Stimulated activated CD8-positive, alpha-beta memory T cell treated with anti-CD3 and anti-CD28 coated beads, Interleukin-4, amount 100 ng/mL, for 1 hour (primary cell): Measurements from ENCODE around the gene RALGAPB.
"Not testable (repeated sequence)": the region's sequence is repeated elsewhere in the genome, so short reads cannot be mapped to it uniquely, and the experiment has no call there.

Experiments used
- DNase-seq, 2 donors: peaks; one replicate each; pipeline ENCODE4 v3.0.0-alpha.2; 2020; ENCODE audit warnings: low read depth in 2 of 2, low spot score in 1 of 2

RALGAPB gene

DNA sequence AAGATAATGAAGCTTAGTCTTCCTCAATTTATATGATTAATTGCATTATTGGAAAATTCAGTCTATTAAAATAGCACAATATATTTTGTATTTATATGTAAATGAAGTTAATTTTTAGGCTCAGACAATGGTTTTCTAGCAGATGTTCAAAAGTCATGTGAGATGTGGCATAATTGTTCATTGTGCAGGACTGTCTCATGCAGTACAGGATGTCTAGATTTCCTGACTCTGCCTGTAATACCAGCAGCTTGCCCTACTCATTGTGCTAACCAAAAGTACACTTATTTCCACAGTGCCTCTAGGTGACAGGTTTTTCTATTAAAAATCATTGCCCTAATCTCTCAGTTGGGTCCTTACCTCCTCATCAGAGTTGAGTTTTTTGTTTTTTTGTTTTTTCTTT, 12.4 kb downstream of the RALGAPB start:
- no peak for DNase-seq

DNA sequence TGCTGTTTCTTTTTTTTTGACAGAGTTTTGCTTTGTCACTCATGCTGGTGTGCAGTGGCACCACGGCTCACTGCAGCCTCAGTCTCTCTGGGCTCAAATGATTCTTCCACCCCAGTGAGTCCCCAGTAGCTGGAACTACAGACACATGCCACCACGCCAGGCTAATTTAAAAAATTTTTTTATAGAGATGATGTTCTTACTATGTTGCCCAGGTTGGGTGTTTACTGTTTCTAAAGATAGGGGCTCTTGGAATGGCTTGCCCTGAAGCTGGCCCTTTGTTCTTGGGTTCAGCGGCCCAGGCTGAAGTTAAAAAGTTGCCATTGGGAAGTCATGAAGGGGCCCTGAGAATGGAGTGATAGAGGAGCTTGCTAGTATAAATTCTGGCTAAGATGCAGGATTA, 16.5 kb downstream of the RALGAPB start:
- no peak for DNase-seq

DNA sequence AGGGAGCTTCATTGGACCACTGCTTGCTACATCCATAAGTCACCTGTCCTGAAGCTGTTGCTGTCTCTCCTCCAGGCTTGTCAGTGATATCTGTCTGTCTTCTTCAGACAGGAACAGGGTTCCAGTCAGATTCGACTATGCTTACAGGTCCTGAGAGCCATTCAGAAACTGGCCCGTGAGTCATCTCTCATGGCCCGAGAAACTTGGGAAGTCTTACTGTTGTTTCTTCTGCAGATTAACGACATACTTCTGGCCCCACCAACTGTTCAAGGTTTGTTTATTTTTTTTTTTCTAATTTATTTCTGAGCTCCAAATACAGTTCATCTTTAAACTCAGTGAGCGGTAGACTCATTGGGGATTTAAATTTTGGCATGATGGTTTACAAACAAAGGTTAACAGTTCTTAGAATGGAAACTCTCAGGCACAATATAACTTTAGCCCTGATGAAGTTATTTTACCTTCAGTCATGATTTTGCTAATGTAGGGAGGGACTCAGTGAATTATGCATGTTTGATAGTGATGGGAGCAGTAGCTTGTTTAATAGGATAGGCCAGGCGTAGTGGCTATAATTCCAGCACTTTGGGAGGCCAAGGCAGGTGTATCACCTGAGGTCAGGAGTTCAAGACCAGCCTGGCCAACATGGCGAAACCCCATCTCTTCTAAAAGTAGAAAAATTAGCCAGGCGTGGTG, 24.7 kb downstream of the RALGAPB start:
- DNase-seq: no peak

DNA sequence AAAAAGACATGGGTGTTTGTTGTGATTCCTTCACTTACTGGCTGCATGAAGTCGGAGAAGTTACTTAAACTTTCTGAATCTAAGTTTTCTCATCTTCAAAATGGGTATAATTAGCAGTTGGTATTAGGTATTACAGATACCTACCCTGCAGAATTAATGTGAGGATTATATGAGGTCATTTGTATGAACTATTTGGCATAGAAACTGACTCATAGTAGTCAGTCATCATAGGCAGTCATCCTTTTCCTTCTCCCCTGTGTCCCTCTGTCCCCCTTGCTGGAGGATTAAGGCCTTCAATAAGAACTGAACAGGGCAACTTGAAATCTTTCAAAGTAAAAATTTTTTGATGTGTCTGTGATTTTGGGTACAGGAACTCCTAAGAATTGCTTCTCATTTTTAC, 26.3 kb downstream of the RALGAPB start:
- no peak for DNase-seq

DNA sequence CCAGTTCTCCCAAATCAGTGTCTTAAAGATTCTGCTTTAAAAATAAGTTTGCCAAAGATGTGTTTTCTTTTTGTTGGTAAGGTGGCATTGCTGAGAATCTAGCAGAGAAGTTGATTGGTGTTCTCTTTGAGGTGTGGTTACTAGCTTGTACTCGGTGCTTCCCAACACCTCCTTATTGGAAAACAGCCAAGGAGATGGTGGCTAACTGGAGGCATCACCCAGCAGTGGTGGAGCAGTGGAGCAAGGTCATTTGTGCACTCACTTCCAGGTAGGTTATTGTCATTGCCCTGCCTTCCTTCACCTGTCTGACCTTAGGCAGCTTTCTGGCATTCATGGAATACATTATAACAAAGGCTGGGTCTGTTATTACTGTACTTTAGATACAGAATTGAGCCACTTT, 26.7 kb downstream of the RALGAPB start:
- no peak for DNase-seq

DNA sequence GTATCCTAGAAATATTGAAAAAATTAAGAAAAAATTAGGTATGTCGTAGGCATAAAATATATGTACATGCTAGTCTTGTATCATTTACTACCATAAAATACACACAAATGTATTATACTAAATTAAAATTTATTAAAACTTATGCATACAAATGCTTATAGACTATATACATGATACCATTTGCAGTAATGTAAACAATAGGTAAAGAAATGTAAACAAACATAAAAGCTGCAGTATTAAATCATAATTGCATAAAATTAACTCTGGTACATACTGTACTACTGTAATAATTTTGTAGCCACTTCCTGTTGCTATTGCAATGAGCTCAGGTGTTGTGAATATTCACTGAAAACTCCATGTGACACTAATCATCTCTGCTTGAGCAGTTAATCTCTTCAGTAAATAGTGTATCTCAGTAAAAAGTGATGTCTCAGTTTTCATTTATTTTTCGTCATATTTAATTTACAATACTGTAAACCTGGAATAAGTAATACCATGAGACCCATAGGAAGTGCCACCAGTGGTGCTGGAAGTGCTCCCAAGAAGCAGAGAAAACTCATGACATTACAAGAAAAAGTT, 29.3 kb downstream of the RALGAPB start:
- DNase-seq: no peak

DNA sequence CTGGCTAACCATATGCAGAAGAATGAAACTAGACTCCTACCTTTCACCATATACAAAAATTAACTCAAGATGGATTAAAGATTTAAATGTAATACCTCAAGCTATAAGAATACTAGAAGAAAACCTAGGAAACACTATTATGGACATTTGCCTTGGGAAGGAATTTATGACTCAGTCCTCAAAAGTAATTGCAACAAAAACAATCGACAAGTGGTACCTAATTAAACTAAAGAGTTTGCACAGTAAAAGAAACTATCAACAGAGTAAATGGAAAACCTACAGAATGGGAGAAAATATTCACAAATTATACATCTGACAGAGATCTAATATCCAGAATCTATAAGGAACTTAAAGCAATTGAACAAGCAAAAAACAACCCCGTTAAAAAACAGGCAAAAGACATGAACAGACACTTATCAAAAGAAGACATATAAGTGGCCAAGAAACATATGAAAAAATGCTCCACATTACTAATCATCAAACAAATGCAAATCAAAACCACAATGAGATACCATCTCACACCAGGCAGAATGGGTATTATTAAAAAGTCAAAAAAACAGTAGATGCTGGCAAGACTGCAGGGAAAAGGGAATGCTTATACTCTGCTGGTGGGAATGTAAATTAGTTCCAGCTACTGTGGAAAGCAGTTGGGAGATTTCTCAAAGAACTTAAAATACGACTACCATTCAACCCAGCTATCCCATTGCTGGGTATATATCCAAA, 31.9 kb downstream of the RALGAPB start:
- DNase-seq: no peak

DNA sequence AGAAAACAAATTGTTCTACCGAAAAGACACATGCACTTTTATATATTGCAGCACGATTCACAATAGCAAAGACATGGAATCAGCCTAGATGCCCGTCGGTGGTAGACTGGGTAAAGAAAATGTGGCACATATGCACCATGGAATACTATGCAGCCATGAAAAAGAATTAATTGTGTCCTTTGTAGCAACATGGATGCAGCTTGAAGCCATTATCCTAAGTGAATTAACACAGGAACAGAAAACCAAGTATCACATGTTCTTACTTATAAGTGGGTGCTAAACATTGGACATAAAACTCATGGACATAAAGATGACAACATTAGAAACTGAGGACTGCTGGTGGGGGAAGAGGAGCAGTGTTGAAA, 32.4 kb downstream of the RALGAPB start:
- DNase-seq: no peak

DNA sequence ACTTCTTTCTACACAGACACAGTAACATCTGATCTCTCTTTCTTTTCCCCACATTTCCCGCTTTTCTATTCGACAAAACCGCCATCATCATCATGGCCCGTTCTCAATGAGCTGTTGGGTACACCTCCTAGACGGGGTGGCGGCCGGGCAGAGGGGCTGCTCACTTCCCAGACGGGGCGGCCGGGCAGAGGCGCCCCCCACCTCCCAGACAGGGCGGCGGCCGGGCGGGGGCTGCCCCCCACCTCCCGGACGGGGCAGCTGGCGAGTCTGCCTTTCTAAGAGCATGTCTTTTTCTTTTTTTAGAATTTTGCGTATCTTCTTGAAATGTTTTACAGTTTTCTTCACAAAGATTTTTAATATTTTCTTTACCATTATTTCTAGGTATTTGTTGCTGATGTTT, 39.1 kb downstream of the RALGAPB start:
- not testable (repeated sequence) for DNase-seq

DNA sequence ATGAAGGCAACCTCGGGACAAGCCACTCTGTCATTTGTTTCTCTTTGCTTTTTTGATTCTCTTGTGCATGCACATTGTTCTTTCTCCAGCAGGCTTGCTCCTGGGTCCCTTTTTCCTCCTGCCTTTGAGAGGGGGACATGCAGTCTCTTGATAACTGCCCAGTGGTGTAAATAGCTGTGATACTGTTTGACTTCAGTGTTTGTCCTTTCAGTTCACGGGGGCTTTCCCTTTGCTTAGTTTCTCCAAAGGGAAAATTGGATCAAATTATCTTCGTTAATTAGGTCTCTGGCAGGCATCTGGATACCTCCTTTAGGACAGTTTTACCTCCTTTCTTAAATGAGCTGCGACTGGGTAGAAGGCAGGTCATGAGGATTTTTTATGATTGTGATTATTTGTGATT, 41.5 kb downstream of the RALGAPB start:
- no peak for DNase-seq

DNA sequence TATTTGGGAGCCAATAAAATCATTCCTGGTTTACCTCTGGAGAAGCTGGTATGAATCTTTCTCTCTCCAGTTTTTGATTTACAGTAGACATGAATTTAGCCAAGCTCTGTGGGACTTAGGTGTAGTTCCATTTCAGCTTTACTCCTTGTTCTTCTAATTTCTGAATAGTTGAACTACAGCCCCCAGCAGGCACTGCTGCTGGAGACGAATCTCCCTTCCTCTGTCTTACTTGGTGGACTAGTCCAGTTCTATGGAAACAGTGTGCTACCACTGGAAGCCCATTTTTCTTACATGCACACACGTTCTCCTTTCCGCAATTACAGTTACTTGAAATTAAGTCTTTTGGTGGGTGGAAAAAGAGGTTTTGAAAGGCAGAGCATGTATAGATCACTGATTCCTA, 42.3 kb downstream of the RALGAPB start:
- DNase-seq: no peak

DNA sequence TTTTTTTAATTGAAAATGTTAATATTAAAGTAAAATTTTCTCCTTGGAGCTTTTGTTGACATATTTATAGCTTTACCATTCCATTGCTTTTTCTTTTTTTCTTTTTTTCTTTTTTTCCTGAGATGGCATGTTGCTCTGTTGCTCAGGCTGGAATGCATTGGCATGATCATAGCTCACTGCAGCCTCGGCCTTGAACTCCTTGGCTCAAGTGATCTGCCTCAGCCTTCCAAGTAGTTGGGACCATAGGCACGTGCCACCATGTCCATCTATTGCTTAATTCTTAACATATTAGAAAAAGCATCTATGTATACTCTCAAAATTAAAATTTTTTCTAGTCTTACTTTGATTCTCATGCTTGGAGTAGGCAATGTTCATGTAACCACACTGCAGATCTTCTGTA, 43.0 kb downstream of the RALGAPB start:
- DNase-seq: no peak

DNA sequence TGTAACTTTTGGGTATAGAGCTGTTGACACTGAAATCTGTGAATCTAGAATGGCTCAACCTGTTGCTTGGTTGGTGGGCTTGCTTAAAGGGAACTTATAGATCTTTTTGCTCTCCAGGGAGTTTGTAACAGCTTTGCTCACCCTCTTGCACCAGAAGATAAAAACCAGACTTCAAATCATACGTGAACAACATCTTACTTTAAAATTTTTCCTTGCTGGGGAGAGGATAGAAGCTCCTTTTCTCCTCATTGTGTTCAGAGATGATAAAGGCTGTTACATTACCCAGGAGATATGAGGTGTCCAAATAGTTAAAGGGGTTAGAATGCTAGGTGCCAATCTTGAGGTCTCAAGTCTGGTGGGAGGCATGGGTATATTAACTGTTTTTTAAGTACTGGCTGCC, 46.8 kb downstream of the RALGAPB start:
- no peak for DNase-seq

DNA sequence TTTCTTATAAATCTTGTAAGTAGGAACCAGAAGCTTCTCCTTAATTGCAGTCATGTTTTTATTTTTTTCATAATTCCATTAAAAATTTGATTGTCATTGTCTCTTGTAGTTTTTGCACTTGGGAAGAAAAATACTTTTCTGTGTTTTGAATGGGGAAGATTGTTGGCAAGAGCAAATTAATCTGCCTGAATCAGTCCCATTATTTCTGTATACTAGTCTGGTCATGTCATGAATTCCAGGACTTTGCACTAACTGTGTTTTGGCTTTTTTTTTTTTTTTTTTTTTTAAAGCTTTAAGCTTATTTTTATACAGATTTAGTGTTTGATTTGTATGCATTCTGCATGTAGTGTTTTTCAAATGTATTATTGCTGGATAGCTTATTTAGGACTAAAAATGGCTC, 47.6 kb downstream of the RALGAPB start:
- DNase-seq: no peak

DNA sequence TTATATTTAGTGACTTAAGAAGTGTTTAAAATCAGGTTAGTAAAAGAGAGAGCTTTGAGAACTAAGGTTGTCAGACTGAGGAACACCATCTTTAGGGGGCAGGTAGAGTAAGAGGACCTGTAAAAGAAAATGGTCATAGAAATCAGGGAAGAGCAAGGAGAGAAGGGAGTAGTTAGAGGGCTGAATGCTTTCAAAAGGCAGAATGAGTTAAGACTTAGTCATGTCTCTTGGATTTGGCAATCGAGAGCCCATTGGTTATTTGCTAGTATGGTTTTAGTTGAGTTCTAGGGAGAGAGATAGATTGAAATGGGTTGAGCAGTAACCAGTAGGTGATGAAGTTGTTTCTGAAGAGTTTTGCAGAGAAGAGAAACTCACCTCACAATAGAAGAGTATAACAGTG, 51.1 kb downstream of the RALGAPB start:
- no peak for DNase-seq

DNA sequence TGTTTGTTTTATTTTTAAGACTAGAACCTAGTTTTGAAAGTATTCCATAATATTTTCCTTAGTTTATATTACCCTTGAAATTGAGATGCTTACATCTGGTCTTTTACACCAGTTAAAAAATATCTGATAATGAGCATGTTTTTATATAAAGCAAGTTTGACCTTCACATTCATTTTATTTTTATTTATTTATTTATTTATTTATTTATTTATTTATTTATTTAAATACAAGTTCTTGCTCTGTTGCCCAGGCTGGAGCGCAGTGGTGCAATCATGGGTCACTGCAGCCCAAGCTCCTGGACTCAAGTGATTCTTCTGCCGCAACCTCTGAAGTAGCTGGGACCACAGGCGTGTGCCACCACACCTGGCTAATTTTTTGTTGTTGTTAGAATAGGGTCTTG, 55.5 kb downstream of the RALGAPB start:
- DNase-seq: no peak

DNA sequence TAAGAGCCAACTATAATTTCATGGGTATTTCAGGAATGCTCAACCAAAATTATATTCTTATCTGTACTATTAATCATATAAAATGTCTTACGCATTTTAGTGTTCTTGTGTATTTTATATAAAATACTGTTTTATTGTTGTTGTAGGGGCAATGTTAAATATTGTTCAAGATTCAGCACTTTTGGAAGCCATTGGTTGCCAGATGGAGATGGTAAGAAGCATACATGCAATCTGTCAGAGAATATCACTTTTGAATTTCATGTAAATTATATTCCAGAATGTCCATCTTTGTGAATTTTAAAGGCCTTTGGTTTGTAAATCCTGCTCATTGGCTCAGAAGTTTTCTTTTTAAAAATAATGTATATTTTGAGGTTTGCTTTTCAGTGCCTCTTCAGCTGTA, 58.4 kb downstream of the RALGAPB start:
- no peak for DNase-seq

DNA sequence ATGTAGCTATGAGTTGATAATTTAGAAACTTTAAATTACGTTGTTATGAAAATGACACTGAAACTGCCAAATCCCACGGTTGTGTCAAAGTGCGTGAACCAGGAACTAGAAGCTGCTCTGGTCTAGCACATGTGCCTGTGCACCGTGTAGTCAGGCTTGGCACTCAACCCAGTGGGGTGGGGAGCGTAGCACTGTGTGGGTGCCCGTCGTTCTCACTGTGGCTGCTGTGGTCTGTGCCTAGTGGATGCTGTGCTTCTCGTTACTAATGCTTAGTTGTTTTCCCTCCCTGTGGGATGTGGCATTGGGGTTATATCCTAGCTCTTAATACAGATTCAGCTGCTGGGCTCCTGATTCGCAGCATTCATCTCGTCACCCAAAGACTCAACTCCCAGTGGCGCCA, 62.1 kb downstream of the RALGAPB start:
- DNase-seq: no peak

DNA sequence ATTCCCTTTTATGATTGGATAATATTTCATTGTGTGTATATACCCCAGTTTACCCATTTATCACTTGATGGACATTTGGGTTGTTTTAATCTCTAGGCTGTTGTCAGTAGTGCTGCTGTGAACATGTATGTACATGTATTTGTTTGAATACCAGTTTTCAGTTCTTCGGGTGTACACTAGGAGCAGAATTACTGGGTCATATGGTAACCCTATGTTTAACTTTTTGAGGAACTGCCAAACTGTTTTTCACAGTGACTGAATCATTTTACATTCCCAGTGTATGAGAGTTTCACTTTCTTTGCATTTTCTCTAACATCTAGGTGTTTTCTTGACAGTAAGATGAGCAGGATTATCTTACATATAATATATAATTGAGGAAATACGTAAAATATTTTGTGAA, 63.7 kb downstream of the RALGAPB start:
- DNase-seq: no peak

DNA sequence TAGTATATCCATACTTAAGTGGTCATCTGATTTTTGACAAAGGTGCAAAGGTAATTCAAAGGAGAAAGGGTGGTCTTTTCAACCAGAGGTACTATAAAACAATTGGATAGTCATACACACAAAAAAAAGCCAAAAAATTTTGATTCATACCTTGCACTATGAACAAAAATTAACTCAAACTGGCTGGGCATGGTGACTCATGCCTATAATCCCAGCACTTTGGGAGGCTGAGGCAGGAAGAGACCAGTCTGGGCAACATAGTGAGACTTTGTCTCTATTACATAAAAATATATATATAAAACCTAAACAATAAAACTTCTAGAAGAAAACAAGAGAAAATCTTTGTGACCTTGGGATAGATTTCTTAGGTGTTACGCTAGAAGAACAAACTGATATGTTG, 64.5 kb downstream of the RALGAPB start:
- DNase-seq: no peak

DNA sequence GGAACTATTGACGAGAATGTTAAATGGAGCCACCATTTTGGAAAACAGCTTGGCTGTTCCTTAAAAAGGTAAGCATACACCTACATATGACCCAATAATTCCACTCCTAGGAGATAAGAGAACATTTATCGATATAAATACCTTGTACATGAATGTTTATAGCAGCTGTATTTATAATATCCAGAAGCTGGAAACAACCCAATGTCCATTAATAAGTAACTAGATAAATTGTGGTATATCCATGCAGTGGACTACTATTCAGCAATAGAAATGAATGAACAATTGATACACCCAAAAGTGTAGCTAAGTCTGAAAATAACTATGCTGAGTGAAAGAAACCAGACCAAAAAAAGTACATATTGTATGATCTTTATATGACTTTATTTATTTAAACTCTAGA, 66.1 kb downstream of the RALGAPB start:
- DNase-seq: no peak

DNA sequence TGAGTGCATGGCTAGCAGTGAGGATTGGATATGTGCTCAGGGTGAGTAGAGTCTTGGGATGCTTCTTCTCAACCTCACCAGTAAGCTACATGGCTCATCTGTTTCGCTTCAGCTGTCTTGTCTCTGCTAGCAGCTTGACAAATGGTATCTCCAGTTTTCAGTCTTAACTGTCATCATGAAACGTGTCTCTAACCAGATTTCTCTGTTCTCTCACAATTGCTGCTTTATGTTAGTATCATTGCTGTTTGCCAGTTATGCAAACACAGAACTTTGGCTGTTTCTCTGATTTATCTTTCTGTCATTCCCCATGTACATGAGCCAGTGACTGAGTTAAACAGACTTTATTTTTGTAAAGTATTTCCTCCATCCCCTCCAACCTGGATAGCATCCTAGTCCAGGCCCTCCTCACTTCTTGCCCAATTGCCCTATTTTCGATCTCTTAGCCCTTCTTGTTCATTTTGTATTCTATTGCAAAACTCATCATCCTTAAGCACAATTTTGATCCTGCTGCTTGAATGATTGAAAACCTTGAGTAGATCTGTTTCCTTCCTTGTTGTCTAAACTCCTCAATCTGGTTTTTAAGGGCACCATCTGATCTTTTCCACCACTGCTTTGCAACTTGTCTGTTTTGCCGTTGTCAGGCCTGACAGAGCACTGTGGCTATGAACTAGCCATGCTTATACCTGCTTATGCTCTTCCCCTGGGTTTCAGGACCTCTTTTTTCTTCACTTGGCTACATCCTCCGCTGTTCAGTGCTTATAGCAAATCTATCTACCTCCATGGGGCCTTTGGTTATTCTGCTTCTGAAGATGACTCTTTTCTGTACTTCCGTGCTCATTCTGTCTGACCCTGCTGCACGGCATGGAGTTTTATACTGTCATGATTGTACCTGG, 70.6 kb downstream of the RALGAPB start:
- DNase-seq: no peak
